Lower leg skin (tissue), 3 donors: Measurements from ENCODE around the gene BCAT1.

Source experiments
- POLR2A ChIP-seq, 2 donors: fragments of 450-650 bp; IDR thresholded peaks; one replicate each; pipeline ENCODE4 v1.6.1; 2016 to 2017; ENCODE audit warnings: antibody characterized with exemption in 2 of 2, mild to moderate bottlenecking in 1 of 2, moderate library complexity in 1 of 2
- TF ChIP-seq, protein P1 (sequence below), 3 donors: fragments of 450-650 bp; IDR thresholded peaks; one replicate each; pipeline ENCODE4 v1.5.1; 2016; ENCODE audit warnings: antibody characterized with exemption in 3 of 3, mild to moderate bottlenecking in 3 of 3, moderate library complexity in 2 of 3

DNA sequence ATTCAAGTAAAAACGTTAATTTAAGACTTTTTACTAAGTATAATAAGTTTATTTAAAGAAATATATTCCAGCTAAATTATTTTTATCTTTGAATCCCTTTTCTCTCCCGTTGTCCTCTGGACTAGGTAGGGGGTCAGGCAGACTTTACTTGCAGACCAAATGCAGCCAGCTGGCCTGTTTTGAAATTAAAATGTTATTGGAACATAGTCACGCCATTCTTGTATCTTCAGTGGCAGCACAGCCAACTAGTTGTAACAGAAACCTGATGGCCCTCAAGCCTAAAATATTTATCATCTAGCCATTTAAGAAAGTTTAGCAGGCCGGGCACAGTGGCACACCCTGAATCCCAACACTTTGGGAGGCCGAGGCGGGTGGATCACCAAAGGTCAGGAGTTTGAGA lies 52.7 kb downstream of the BCAT1 start:
- TF ChIP-seq, protein P1, sequence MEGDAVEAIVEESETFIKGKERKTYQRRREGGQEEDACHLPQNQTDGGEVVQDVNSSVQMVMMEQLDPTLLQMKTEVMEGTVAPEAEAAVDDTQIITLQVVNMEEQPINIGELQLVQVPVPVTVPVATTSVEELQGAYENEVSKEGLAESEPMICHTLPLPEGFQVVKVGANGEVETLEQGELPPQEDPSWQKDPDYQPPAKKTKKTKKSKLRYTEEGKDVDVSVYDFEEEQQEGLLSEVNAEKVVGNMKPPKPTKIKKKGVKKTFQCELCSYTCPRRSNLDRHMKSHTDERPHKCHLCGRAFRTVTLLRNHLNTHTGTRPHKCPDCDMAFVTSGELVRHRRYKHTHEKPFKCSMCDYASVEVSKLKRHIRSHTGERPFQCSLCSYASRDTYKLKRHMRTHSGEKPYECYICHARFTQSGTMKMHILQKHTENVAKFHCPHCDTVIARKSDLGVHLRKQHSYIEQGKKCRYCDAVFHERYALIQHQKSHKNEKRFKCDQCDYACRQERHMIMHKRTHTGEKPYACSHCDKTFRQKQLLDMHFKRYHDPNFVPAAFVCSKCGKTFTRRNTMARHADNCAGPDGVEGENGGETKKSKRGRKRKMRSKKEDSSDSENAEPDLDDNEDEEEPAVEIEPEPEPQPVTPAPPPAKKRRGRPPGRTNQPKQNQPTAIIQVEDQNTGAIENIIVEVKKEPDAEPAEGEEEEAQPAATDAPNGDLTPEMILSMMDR (IDR thresholded peaks at IDR 0.05): no peak
- TF ChIP-seq POLR2A (IDR thresholded peaks at IDR 0.05): no peak
